ENCODE results near the gene CDCA3. TPM values are rescaled to one million over a fixed set of nuclear protein-coding genes. Genes with fewer than 3 reads are reported as not detected.
A peak's percentile ranks its signal among the peaks of the same experiment; 100 is the strongest.

Gene CDCA3
- 1.5 and 9.1 TPM in 2 replicates for total RNA-seq
- polyA plus RNA-seq = 9.4 and 56.9 TPM in 2 replicates
- 9.4 and 53.2 TPM in 2 replicates for polyA plus RNA-seq (2012)
- 11.3 and 34.7 TPM in 2 replicates for polyA minus RNA-seq (ENCODE audit: low replicate concordance)

DNA sequence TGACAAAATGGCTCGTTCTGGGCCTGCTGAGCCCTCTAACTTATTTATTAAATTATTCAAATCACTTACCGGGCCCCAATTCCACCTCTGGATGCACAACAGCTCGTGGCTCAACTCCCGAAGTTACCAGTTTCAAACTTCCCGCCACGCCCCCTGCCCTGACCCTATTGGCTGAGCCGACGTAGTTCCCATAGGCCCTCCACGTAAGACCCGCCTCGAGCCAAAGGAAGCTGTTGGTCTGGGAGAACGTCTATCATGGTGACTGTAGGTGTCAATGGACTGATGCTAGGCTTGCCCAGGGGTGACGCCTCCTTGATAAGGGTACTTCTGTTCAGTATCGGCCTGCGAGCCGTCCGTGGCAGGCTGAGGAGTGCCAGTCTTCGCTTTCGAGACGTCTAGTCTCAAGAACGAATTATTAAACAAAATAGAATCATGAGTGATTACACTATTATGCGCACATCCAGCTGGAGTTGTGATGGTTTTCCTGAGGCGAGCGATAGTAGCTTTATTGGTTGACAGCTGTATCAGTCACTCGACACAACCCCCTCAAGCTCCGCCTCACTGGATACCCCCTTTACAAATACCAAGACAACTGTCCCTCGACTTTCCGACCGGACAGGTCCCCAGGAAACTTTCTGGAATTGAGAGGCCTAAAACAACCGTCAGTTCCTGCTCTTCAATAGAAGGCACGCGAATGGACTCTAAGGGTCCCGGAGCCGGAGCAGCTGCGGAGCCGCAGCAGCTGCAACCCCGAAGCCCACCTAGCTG is at the start of gene CDCA3:
Gene CDCA3 (minus strand): TSS at position 134 of the 768 bp plus-strand sequence. CDS start 334 bp downstream, outside the sequence.
- peaks cover 49% of the 10 kb centered on the region for H3K79me2 ChIP-seq (ENCODE audit: control insufficient read depth, insufficient read depth, low read length)

DNA sequence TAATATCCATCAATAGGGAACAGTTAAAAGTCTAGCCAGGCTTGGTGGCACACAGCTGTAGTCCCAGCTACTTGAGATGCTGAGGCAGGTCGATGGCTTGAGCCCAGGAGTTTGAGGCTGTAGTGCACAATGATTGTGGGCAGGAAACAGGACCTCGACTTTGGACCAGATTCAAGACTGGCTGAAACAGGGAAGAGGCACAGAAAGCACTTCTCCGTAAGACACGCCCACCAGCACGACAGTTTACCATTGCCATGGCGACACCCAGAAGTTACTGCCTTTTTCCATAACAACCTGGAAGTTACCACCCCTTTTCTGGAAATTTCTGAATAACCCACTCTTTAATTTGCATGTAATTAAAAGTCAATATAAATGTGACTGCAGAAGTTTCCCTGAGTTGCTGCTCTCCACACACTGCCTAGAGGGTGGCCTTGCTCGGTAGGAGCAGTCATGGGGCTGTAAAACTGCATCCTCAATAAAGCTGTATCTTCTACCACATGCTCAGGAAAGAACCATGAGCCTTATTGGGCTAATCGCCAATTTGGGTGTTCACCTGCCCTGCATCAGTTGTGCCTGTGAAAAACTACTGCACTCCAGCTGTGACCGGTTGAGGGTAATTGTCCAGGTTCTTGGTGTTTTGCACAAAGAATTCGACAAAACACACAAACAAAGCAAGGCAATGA is 48.9 kb upstream of the CDCA3 start:
- Histone ChIP-seq H4K20me1 (ENCODE audit: control insufficient read depth, extremely low read depth, insufficient read depth, low read length) (no peaks in the 10 kb centered on the region), H3K9ac (ENCODE audit: insufficient read depth, low read length) (no peak overlapping the region), H3K27me3 (ENCODE audit: control insufficient read depth, insufficient read depth, low read length) (no peaks in the 10 kb centered on the region), H3K79me2 (ENCODE audit: control insufficient read depth, insufficient read depth, low read length) (no peaks in the 10 kb centered on the region), H3K27ac (ENCODE audit: insufficient read depth, low read length) (no peak overlapping the region), H3K4me2 (ENCODE audit: extremely low read depth, insufficient read depth, low read length) (no peak overlapping the region), H3K4me3 (replicated peaks in 1 of 4; ENCODE audit: control extremely low read depth in 1 of 4, insufficient read depth in 1 of 4, low read depth in 3 of 4, low read length in 4 of 4) (no peak overlapping the region), H3K9me3 (ENCODE audit: control insufficient read depth, insufficient read depth, low read depth, low read length) (no peaks in the 10 kb centered on the region), H2AFZ (ENCODE audit: low read length) (no peak overlapping the region), H3K4me1 (ENCODE audit: control insufficient read depth, extremely low read depth, insufficient read depth, low read length) (no peaks in the 10 kb centered on the region), H3K36me3 (ENCODE audit: control insufficient read depth, insufficient read depth, low read length) (no peaks in the 10 kb centered on the region)
- TF ChIP-seq, protein P1, sequence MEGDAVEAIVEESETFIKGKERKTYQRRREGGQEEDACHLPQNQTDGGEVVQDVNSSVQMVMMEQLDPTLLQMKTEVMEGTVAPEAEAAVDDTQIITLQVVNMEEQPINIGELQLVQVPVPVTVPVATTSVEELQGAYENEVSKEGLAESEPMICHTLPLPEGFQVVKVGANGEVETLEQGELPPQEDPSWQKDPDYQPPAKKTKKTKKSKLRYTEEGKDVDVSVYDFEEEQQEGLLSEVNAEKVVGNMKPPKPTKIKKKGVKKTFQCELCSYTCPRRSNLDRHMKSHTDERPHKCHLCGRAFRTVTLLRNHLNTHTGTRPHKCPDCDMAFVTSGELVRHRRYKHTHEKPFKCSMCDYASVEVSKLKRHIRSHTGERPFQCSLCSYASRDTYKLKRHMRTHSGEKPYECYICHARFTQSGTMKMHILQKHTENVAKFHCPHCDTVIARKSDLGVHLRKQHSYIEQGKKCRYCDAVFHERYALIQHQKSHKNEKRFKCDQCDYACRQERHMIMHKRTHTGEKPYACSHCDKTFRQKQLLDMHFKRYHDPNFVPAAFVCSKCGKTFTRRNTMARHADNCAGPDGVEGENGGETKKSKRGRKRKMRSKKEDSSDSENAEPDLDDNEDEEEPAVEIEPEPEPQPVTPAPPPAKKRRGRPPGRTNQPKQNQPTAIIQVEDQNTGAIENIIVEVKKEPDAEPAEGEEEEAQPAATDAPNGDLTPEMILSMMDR (conservative IDR thresholded peaks at IDR 0.05 in 1 of 2, IDR thresholded peaks at IDR 0.05 in 1 of 2; ENCODE audit: low read depth in 1 of 2, low read length in 2 of 2) = no peak
- no peak for TF ChIP-seq EZH2 (IDR thresholded peaks at IDR 0.05; ENCODE audit: low read length, missing control alignments)
- peak; percentile 61 to 81 for DNase-seq (ENCODE audit: low read depth in 2 of 2)

More for the DNA sequence above, at the start of gene CDCA3:
- H3K4me3 ChIP-seq (replicated peaks in 1 of 4; ENCODE audit: control extremely low read depth in 1 of 4, insufficient read depth in 1 of 4, low read depth in 3 of 4, low read length in 4 of 4) = peak within 1 kb of the TSS; percentile 64 to 93 (median 87)
- H3K4me2 ChIP-seq (ENCODE audit: extremely low read depth, insufficient read depth, low read length) = peak within 1 kb of the TSS; percentile 98
- no peaks in the 10 kb centered on the region for H4K20me1 ChIP-seq (ENCODE audit: control insufficient read depth, extremely low read depth, insufficient read depth, low read length)
- peak; percentile 99 for DNase-seq (ENCODE audit: low read depth in 2 of 2)
- H3K9ac ChIP-seq (ENCODE audit: insufficient read depth, low read length) = peak within 1 kb of the TSS; percentile 70
- no peaks in the 10 kb centered on the region for H3K9me3 ChIP-seq (ENCODE audit: control insufficient read depth, insufficient read depth, low read depth, low read length)
- peaks cover 17% of the 10 kb centered on the region for H3K36me3 ChIP-seq (ENCODE audit: control insufficient read depth, insufficient read depth, low read length)
- H3K27me3 ChIP-seq (ENCODE audit: control insufficient read depth, insufficient read depth, low read length) = no peaks in the 10 kb centered on the region
- TF ChIP-seq, protein P1 (conservative IDR thresholded peaks at IDR 0.05 in 1 of 2, IDR thresholded peaks at IDR 0.05 in 1 of 2; ENCODE audit: low read depth in 1 of 2, low read length in 2 of 2) = no peak
- no peak for TF ChIP-seq EZH2 (IDR thresholded peaks at IDR 0.05; ENCODE audit: low read length, missing control alignments)
- H3K27ac ChIP-seq (ENCODE audit: insufficient read depth, low read length) = peak within 1 kb of the TSS; percentile 78
- peak within 1 kb of the TSS; percentile 98 for H2AFZ ChIP-seq (ENCODE audit: low read length)
- H3K4me1 ChIP-seq (ENCODE audit: control insufficient read depth, extremely low read depth, insufficient read depth, low read length) = peaks cover 17% of the 10 kb centered on the region

DNA sequence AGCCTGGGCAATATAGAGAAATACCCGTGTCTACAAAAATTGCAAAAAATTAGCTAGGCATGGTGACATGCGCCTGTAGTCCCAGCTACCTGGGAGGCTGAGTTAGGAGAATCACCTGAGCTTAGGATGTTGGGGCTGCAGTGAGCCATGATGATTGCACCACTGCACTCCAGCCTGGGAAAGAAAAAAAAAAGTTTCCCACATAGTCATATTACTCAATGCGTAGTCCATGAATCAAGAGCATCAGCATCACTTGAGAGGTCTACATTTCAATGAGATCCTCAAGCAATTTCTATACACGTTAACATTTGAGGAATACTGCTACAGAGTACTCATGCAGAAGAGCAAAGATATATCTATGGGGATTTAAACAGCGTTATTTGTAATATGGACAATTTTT is 48.3 kb upstream of the CDCA3 start:
- Histone ChIP-seq H3K9ac (ENCODE audit: insufficient read depth, low read length) (no peak overlapping the region), H3K4me2 (ENCODE audit: extremely low read depth, insufficient read depth, low read length) (no peak overlapping the region), H3K4me1 (ENCODE audit: control insufficient read depth, extremely low read depth, insufficient read depth, low read length) (no peaks in the 10 kb centered on the region), H3K36me3 (ENCODE audit: control insufficient read depth, insufficient read depth, low read length) (no peaks in the 10 kb centered on the region), H4K20me1 (ENCODE audit: control insufficient read depth, extremely low read depth, insufficient read depth, low read length) (no peaks in the 10 kb centered on the region), H3K4me3 (replicated peaks in 1 of 4; ENCODE audit: control extremely low read depth in 1 of 4, insufficient read depth in 1 of 4, low read depth in 3 of 4, low read length in 4 of 4) (no peak overlapping the region), H3K9me3 (ENCODE audit: control insufficient read depth, insufficient read depth, low read depth, low read length) (no peaks in the 10 kb centered on the region), H3K27ac (ENCODE audit: insufficient read depth, low read length) (no peak overlapping the region), H3K27me3 (ENCODE audit: control insufficient read depth, insufficient read depth, low read length) (no peaks in the 10 kb centered on the region), H3K79me2 (ENCODE audit: control insufficient read depth, insufficient read depth, low read length) (no peaks in the 10 kb centered on the region), H2AFZ (ENCODE audit: low read length) (no peak overlapping the region)
- TF ChIP-seq EZH2 (IDR thresholded peaks at IDR 0.05; ENCODE audit: low read length, missing control alignments) = no peak
- TF ChIP-seq, protein P1 (conservative IDR thresholded peaks at IDR 0.05 in 1 of 2, IDR thresholded peaks at IDR 0.05 in 1 of 2; ENCODE audit: low read depth in 1 of 2, low read length in 2 of 2) = no peak
- DNase-seq (ENCODE audit: low read depth in 2 of 2) = no peak
